Measurements from ENCODE around the gene SCT.

SCT gene

DNA sequence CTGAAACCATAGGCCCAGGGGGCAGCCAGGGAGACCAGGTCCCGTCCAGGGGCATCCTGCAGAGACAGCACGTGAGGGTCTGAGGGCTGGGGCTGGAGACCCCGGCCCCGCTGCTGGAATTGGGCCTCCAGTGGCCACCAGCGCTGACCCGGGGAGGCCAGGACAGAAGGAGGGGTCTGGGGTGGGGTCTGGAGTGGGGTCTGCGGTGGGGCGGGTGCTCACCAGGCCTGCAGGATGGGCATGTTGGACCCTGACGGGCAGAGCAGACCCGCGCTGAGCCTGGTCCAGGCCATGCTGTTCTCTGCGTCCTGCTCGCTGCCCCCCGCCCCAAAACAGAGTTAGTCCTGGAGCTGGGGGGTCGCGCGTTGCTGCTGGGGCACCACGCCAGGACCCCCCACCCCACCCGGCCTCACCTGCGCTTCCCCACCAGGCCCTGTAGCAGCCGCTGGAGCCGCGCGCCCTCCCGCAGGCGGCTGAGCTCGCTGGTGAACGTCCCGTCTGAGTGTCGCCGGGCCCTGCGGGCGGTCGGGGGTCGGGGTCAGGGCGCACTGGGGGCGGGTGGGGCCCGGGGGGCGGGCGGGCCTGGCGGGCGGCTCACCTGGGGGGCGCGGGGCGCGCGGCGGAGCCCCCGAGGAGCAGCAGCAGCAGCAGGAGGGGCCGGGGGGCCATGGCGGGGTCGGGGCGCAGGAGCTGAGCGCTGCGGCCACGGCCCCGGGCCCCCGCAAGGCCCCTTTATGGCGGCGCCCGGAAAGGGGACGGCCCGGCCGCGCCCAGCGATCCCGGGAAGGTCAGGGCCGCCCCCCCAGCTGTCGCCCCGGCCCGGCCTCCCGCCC, at the start of gene SCT:
TSS of gene SCT (minus strand) at position 707 of the 833 bp plus-strand sequence. CDS start at position 669, 38 bp downstream.
- TF ChIP-seq, protein P1, sequence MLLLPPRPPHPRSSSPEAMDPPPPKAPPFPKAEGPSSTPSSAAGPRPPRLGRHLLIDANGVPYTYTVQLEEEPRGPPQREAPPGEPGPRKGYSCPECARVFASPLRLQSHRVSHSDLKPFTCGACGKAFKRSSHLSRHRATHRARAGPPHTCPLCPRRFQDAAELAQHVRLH (tag by site-specific recombination; IDR thresholded peaks at IDR 0.05): no peak
- TF ChIP-seq ZNF311 (tag by site-specific recombination; IDR thresholded peaks at IDR 0.05; ENCODE audit: borderline replicate concordance): no peak
- TF ChIP-seq ZNF555 (tag by site-specific recombination; conservative IDR thresholded peaks at IDR 0.05): no peak
- TF ChIP-seq ZNF223 (tag by site-specific recombination; IDR thresholded peaks at IDR 0.05): no peak
- TF ChIP-seq ZSCAN18 (tag by site-specific recombination; IDR thresholded peaks at IDR 0.05): no peak
- no peak for TF ChIP-seq ZNF529 (tag by site-specific recombination; IDR thresholded peaks at IDR 0.05; ENCODE audit: insufficient replicate concordance)
- TF ChIP-seq BCL11A (tag by site-specific recombination; IDR thresholded peaks at IDR 0.05; ENCODE audit: low read depth): no peak
- no peak for TF ChIP-seq ZBTB48 (tag by site-specific recombination; IDR thresholded peaks at IDR 0.05)
- no peak for TF ChIP-seq ZNF707 (tag by site-specific recombination; IDR thresholded peaks at IDR 0.05)
- Histone ChIP-seq H3K4me3 (ENCODE audit: low read depth, low read length) (no peak within 1 kb of the TSS), H3K4me1 (ENCODE audit: control insufficient read depth, insufficient read depth, low read length) (no peaks in the 10 kb centered on the region), H3K9me3 (ENCODE audit: control insufficient read depth, insufficient read depth, low read depth, low read length) (no peaks in the 10 kb centered on the region), H3K27ac (ENCODE audit: extremely low read depth, low read depth, low read length) (no peak within 1 kb of the TSS), H3K36me3 (ENCODE audit: control insufficient read depth in 2 of 2, insufficient read depth in 1 of 2, low read length in 2 of 2) (peaks cover 0 to 3% of the 10 kb centered on the region in 2 experiments; a peak in 2 of 3 replicates)
- ChIA-PET POLR2A (no interaction called here), CTCF (no interaction called here)

GRCh38 chr11:674406-674805, 47.4 kb upstream of the SCT start:
- no peaks in the 10 kb centered on the region for H3K9me3 ChIP-seq (ENCODE audit: control insufficient read depth, insufficient read depth, low read depth, low read length)
- no peak overlapping the region for H3K27ac ChIP-seq (ENCODE audit: extremely low read depth, low read depth, low read length)
- ChIA-PET POLR2A (no interaction called here), CTCF (interaction anchor here (0.5 to 1.4 kb wide), 3 partner anchors 10 to 49 kb away, joined by 3 to 4 read pairs (median 3); no protein-coding TSS in a partner anchor)
- H3K4me3 ChIP-seq (ENCODE audit: low read depth, low read length): no peak overlapping the region
- H3K36me3 ChIP-seq (ENCODE audit: control insufficient read depth in 2 of 2, insufficient read depth in 1 of 2, low read length in 2 of 2): peaks cover 14 to 79% of the 10 kb centered on the region in 2 experiments; a peak in 2 of 3 replicates
- no peaks in the 10 kb centered on the region for H3K4me1 ChIP-seq (ENCODE audit: control insufficient read depth, insufficient read depth, low read length)
- no peak for TF ChIP-seq ZNF843 (tag by site-specific recombination; IDR thresholded peaks at IDR 0.05)
- TF ChIP-seq KLF9 (tag by site-specific recombination; IDR thresholded peaks at IDR 0.05; ENCODE audit: low read depth): no peak
- no peak for TF ChIP-seq ZXDB (tag by site-specific recombination; IDR thresholded peaks at IDR 0.05)
- no peak for TF ChIP-seq ZNF473 (tag by site-specific recombination; IDR thresholded peaks at IDR 0.05)
- no peak for TF ChIP-seq FEZF1 (tag by site-specific recombination; IDR thresholded peaks at IDR 0.05)
- TF ChIP-seq ZNF433 (tag by site-specific recombination; IDR thresholded peaks at IDR 0.05; ENCODE audit: low read depth): no peak
- no peak for TF ChIP-seq ZNF132 (tag by site-specific recombination; IDR thresholded peaks at IDR 0.05; ENCODE audit: borderline replicate concordance)
- no peak for TF ChIP-seq ZNF510 (tag by site-specific recombination; IDR thresholded peaks at IDR 0.05; ENCODE audit: insufficient replicate concordance)
- TF ChIP-seq OVOL3 (tag by site-specific recombination; IDR thresholded peaks at IDR 0.05): no peak
- no peak for TF ChIP-seq ZNF24 (tag by site-specific recombination; IDR thresholded peaks at IDR 0.05)
- no peak for TF ChIP-seq BCL11A (tag by site-specific recombination; IDR thresholded peaks at IDR 0.05; ENCODE audit: low read depth)
- TF ChIP-seq, protein P2, sequence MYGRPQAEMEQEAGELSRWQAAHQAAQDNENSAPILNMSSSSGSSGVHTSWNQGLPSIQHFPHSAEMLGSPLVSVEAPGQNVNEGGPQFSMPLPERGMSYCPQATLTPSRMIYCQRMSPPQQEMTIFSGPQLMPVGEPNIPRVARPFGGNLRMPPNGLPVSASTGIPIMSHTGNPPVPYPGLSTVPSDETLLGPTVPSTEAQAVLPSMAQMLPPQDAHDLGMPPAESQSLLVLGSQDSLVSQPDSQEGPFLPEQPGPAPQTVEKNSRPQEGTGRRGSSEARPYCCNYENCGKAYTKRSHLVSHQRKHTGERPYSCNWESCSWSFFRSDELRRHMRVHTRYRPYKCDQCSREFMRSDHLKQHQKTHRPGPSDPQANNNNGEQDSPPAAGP (tag by site-specific recombination; IDR thresholded peaks at IDR 0.05): no peak
- no peak for TF ChIP-seq ZNF16 (tag by site-specific recombination; IDR thresholded peaks at IDR 0.05; ENCODE audit: low read depth)
- TF ChIP-seq EGR2 (tag by site-specific recombination; IDR thresholded peaks at IDR 0.05; ENCODE audit: low read depth): no peak
- no peak for TF ChIP-seq ZNF138 (tag by site-specific recombination; IDR thresholded peaks at IDR 0.05; ENCODE audit: borderline replicate concordance)
- TF ChIP-seq ZNF501 (tag by site-specific recombination; IDR thresholded peaks at IDR 0.05): no peak
- TF ChIP-seq, protein P3, sequence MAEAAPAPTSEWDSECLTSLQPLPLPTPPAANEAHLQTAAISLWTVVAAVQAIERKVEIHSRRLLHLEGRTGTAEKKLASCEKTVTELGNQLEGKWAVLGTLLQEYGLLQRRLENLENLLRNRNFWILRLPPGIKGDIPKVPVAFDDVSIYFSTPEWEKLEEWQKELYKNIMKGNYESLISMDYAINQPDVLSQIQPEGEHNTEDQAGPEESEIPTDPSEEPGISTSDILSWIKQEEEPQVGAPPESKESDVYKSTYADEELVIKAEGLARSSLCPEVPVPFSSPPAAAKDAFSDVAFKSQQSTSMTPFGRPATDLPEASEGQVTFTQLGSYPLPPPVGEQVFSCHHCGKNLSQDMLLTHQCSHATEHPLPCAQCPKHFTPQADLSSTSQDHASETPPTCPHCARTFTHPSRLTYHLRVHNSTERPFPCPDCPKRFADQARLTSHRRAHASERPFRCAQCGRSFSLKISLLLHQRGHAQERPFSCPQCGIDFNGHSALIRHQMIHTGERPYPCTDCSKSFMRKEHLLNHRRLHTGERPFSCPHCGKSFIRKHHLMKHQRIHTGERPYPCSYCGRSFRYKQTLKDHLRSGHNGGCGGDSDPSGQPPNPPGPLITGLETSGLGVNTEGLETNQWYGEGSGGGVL (tag by site-specific recombination; IDR thresholded peaks at IDR 0.05): no peak
- TF ChIP-seq ZBTB20 (tag by site-specific recombination; IDR thresholded peaks at IDR 0.05): no peak
- no peak for TF ChIP-seq ZNF280D (tag by site-specific recombination; IDR thresholded peaks at IDR 0.05)
